A673 (cell line): ENCODE data around the gene FAM168A.

Source experiments
- CTCF ChIP-seq: fragments of 300-800, 200-600 bp; sonication (generic); conservative IDR thresholded peaks from 2 replicates; pipeline ENCODE4 v1.5.1; 2017; ENCODE audit warnings: low read depth, mild to moderate bottlenecking, antibody characterized with exemption, low read length, moderate library complexity, mixed read lengths
- EZH2 ChIP-seq: fragments of 200-600 bp; sonication (generic); IDR thresholded peaks from 2 replicates; pipeline ENCODE4 v1.6.1; 2017; ENCODE audit warnings: borderline replicate concordance, low read depth, mild to moderate bottlenecking, mixed read lengths, antibody characterized with exemption, low read length; ENCODE audit not compliant: poor library complexity, severe bottlenecking

GRCh38 chr11:73542175-73542574, 55.7 kb downstream of the FAM168A start:
- no peak for TF ChIP-seq CTCF
- no peak for TF ChIP-seq EZH2
